Measurements from ENCODE around the gene DIP2C.

Gene DIP2C

DNA sequence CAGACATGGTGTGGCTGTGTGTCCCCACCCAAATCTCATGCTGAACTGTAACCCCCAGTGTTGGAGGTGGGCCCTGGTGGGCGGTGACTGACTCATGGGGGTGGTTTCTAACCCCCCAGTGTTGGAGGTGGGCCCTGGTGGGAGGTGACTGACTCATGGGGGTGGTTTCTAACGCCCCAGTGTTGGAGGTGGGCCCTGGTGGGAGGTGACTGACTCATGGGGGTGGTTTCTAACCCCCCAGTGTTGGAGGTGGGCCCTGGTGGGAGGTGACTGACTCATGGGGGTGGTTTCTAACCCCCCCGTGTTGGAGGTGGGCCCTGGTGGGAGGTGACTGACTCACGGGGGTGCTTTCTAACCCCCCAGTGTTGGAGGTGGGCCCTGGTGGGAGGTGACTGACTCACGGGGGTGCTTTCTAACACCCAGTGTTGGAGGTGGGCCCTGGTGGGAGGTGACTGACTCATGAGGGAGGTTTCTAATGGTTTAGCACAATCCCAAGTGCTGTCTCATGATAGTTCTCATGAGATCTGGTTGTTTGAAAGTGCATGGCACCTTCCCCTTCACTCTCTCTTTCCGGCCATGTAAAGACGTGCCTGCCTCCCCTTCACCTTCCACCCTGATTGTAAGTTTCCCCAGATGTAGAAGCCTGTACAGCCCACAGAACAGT is 78.7 kb downstream of the DIP2C start:
- DNase-seq (ENCODE audit: low read depth in 3 of 3), result peak; percentile 3 to 37 (median 4)

DNA sequence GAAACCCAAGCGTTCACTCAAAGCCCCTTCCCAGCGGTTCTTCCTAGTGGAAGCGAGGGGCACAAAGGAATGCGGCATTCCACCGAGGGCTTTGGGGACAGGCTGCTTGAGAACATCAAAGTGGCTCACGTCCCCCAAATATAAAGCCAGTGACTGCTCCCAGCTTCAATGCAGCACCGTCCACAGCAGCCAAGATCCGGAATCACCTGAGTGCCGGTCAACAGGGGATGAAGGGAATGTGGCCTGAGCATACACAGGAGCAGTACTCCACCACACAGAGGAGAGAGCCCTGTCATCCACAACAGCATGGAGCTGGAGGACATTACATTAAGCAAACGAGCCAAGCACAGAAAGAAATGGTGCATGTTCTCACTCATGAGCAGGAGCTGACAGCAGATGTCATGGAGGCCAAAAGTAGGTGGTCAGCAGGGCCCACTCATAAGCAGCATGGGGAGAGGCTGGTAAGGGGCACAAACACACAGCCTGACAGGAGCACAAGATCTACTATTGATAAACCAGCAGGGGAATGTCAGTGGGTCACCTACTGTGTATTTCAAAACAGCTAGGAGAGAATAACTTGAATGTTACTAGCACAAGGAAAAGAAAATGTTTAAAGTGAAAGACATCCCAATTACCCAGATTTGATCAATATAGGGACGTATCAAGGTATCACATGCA is 79.5 kb downstream of the DIP2C start:
- DNase-seq (ENCODE audit: low read depth in 3 of 3), result no peak

DNA sequence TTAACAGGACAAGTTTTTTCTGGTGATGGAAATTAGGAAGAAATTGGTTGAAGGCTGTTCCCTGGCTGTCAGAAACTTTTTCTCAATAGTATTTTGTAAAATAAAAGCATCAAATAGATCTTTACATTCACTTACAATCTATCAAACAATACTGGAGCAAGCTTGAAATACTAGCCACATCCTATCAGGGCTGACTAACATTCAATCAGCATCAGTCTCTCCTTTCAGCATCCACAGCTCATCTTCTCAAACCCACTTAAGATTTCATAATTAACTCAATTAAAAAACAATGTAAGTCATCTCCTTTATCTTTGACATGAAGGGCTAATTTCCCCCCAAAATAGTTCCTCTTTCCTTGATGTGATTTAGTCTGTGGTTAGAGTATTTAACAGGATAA is 80.2 kb downstream of the DIP2C start:
- no peak for DNase-seq (ENCODE audit: low read depth in 3 of 3)

DNA sequence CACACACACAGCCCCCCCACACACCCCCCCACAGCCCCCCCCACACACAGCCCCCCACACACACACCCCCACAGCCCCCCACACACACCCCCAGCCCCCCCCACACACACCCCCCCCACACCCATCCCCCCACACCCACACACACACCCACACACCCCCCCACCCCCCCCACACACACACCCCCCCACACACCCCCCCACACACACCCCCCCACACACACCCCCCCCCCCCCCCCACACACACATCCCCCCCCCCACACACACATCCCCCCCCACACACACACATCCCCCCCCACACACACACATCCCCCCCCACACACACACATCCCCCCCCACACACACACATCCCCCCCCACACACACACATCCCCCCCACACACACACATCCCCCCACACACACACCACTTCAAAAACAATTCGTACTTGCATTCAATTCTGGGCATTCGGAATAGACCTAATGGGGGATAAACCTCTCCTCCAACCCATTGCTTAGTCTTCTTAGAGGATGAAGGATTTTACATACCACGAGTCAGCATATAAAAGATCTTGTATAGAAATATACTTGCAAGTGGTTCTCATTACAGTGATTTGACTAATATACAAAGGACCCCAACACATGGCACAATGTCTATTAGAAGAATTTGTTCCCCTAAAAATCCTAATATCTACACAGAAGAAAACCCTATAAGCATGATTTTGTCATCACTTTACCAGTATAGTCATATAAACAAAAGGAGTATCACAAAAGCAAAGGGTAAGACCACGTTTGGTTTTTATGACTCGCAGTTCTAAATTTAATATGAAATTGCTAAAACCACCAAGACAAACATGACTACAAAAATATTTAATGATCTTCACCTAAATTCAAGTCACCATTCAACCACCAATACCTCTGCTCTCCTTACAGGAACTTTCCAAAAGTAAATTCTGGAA is 80.9 kb downstream of the DIP2C start:
- no peak for DNase-seq (ENCODE audit: low read depth in 3 of 3)

DNA sequence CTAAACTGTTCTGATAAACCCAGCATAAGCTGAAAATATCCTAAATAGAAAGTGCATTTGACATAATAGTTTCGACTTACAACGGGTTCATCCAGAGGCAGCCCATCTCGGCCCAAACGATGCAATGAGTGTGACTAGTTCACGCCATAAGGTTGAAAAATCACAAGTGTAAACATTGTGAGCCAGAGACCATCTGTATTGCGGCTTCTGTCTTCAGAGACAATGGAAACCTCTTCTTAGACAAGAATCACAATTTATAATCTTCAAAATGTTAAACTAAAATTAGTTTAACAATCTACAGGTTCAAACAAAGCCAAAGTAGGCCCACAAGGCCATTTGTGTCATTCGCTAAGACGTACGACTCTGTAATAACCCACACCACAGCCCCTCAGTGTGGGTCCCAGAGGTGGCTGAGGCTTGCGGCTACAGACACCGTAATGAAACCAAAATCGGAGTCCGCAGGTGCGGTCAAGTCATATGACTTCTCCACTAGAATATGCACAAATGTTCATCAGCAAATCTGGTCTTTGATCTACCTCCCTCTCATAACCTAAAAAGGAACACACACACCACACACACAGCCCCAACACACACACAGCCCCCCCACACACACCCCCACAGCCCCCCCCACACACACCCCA is 81.8 kb downstream of the DIP2C start:
- no peak for DNase-seq (ENCODE audit: low read depth in 3 of 3)

DNA sequence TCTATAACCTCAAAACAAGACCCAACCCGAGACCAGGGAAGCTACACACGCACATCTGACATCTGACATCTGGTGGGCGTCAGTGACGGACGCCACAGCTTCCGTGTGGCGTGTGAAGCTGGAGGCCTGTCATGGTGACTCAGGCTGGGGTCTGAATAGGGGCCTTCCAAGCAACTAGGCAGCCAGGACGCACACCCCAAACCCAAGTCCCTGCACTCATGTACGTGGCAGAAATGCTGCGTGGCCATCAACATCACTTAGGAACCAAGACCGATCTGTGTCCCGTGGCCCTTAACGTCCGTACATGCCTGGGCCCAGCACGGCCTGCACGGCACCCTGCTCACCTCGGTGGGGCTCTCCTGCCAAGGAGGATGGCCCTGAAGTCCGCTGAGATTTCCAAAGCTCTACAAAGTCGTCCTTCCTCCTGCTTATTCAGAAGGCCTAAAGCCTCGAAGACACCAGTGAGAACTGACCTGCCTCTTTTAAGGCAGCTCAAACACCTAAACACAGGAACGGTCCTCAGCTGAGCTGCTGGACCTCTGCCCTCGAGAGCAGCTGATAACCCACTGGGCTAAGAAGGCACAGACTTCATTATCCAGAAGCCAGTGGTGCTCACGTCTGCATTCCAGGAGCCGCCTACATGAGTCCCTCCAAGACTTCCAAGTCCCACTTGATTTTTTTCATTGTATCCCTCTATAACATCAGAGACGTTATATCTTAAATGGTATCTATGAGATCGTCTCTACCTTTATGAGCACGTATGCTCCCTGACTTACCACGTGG is 82.5 kb downstream of the DIP2C start:
- DNase-seq (ENCODE audit: low read depth in 3 of 3), result no peak

DNA sequence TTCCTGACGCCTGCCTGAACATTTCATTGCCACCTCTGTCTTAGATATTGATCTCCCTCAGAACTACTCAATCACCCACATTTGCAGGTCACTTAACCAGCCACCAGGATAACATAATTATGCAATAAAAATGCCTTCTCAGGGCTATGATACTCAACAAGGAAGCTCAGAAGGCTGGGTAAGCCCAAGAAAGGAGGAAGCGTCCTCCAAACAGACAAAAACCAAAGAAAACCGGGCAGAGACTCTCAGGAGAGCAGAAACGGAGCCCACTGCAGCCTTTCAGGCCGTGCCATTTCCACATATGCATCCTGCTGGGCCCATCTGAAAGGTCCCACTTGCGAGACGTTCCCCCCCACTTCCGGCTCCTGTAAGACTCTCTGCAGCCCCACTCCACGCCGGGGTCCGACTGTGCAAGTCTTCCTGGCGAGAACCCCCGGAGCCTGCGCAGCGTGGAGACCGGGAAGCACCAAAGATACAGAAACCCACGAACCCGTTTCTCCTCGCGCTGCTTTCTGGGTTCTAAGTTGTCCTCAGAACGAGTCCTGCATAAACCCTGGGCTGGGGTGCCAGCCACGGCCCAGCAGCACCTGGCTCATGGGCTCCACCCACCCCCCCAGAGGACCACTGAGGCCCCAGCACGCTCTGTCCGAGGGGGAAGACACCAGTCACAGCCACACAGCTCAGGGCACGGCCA is 83.7 kb downstream of the DIP2C start:
- no peak for DNase-seq (ENCODE audit: low read depth in 3 of 3)

DNA sequence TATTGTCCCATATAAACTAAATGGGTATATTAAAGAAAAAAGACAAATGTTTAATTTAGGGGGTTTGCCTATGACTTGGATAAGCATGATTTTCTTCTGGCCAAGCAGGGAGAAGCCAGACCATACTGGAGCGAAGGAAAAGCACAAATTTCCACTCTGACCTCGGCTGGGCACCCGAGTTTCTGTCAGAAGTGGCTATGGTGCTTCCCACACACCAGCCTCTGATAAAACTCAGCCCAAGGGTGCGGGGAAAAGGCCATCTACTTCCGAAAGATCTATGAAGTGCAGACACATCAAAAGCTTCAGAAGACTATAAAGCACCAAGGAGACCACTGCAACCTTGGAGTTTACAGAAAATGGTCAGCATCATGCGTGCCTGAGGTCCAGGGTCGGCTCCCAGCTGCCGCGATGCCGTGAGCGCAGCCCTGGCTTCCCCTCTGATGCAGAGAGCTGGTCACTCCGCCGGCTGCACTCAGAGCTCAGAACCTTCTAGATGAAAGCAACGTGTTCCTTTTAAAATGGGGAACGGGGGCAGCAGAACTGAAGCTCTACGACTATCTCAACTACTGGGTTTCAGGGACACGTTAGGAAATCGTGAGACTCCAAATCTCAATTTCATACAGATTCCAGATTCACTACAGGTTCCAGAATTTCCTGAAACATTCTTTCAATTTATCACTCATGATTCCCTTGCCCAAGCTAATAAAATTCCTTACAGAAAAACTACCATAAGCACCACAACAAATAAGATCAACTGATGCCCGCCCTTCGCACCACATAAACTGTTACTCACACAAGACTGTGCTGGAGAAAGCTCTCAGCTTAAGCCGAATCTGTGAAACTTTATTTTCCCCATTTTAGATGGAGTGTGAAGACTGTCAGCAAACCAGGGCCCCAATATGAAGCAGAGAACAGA is 84.5 kb downstream of the DIP2C start:
- DNase-seq (ENCODE audit: low read depth in 3 of 3), result no peak

DNA sequence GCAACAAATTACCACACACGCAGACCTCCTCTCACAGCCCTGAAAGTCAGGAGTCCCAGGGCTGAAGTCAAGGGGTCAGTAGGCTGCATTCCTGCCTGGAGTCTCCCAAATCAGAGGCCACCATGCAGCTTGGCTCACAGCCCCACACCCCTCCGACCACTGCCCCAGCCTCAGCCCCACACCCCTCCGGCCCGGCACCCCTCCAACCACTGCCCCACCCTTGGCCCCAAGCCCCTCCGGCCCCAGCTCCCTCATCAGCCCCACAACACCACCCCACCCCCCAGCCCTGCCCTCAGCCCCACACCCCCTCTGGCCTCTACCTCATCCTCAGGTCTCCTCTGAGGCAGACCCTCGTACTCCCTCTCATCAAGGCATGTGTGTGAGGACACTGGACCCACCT is 85.7 kb downstream of the DIP2C start:
- DNase-seq (ENCODE audit: low read depth in 3 of 3), result no peak

DNA sequence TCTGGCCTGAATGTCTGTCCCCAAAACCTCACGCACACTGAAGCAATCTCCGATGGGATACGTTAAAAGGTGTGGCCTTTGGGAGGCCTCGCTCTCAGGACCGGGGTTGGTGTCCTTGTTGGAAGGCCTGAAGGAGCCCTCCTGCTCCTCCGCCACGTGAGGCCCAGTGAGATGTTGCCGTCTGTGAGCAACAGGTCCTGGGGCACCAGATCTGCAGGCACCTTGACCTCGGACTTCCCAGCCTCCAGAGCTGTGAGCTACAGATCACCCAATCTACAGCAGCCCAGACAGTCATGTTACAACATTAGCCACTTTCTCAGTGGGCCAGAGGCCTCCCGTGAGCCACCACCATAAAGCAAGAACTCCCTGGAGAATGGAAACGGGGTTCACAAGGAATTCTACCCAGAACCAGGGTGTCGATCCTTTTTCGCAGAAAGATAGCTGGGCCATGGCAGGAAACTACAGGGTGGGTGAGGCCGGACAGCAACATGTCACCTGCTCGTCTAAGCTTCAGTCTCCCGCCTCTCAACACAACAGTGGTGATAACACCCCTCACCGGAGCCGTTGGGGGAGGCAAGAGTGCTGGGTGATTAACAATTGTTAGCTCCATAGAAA is 87.0 kb downstream of the DIP2C start:
- no peak for DNase-seq (ENCODE audit: low read depth in 3 of 3)

DNA sequence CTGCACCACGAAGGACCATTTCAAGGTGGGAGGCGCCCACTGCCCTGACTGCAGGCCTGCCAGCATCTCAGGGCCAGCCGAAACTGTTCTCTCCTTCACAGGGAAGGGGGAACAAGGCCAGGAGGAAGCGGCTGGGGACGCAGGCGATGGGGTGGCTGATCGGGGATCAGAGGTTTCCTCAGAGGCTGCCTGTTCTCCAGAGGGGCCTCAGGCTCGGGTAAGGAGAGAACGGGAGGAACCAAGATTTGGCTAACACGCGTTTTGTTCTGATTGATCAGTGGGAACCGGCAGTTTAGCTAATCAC is 87.9 kb downstream of the DIP2C start:
- DNase-seq (ENCODE audit: low read depth in 3 of 3), result no peak

DNA sequence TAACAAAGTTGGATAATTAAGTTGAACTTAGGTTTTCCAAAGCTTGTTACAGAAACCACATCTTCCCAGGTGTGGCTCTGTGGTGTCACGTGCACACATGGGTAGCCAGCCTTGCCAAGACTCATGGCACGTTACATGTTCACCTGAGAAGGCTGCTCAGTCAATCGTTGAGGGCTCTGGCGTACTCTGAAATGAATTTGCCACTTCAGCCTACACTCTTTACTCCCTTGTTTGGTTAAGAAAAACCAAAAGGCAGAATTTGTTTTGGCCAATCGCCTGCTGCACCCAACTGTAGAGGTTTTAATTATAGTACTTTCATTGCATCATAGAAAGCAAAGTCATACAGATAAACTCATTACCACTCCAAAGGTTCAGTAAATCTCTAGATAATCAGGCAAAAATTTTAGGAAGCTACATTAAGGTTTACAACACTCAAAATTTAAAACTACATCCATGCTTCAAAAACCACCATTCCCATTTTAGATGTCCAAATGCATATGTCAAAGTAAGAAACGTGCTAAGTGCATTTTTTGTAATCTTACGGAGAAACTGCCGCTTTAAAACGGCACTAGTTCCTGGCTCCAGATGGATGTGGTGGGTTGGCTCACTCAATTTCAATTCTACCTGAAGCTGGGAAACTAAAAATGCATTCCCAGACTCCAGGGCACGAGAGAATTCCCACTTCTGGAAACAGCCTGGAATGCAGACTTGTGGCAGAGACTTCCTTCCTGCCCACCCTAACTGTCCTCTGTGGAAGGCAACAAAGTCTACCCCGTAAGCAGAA is 88.4 kb downstream of the DIP2C start:
- DNase-seq (ENCODE audit: low read depth in 3 of 3), result no peak

DNA sequence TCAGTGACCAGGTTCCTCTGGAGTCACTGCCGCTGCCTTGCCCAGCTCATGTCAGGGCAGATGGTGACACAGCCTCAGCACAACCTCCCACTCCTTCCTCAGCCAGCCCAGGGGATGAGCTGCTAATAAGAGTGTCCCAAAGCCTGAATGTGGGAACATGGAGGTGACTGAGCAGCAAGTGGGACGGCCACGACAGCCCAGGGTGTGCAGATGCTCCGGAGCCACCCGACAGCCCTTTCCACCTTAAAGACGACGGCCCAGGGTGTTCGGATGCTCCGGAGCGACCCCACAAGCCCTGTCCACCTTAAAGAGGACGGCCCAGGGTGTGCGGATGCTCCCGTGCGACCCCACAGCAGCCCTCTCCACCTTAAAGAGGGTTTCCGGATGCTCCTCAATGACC is 89.2 kb downstream of the DIP2C start:
- DNase-seq (ENCODE audit: low read depth in 3 of 3), result no peak

DNA sequence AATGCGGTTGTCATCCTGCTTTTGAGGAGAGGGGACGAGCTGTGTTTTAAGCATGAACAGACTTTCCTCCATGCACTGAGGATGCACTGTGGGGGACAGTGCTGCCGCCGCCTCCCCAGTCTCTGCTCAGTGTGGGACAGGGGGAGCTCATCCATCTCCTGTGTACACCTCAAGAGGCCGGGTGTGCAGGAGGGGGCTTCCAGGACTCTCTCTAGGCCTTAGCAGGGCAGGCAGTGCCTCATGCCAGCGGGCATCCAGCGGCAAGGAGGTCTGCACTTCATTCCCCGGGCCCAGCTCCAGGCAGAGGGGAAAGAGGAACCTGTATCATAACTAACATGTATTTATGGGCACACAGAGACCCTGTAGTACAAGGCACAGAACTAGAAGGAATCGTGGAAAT is 89.7 kb downstream of the DIP2C start:
- no peak for DNase-seq (ENCODE audit: low read depth in 3 of 3)

DNA sequence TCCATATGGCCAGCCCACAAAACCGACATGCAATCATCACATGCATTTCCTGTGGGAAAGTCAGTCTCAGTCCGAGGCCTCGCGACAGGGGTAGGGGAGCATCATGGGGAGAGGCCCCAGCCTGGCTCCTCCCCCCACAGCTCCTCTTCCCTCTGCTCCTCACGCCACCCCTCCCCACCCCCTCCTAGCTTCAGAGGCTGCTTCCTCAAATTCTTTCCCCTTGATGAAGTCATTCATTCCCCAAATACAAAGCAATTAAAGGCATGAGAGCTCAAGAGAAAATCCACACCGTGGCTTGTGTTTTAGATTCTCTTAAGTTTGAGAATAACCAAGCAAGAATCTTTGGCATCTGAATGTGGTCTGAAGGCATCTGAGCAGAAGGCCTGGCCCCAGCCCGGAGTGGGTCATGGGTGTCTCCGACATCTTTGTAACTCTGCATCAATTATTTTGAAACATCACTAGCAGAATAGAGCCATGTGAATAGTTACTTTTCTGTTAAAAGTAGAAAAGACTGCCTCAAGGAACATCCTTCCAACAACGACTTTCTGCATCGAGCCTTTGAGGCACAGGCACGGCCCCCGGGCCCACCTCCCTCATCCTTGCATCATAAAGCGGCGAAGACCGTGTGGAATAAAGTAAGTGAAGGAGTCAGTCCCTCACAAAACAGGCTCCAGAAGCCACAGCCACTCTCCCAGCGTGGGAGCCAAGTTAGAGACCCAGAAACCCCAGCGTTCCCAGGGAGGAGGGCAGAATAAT is 90.9 kb downstream of the DIP2C start:
- no peak for DNase-seq (ENCODE audit: low read depth in 3 of 3)

DNA sequence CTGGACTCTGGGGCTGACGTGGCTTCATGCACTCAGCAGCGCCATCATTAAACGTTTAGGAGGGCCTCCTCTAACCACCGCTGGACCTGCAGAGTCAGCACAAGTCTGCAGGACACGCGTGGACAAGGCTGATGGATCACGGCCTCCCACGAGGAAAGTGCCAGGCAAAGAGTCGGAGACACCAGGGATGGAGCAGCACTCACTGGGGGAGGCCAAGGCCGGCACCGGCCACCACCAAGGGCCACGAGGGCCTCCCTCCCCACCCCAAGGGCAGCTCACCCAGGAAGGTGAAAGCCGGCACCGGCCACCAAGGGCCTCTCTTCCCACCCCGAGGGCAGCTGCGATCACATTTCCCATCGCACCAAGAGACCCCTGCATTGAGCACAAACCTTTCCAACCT is 91.5 kb downstream of the DIP2C start:
- no peak for DNase-seq (ENCODE audit: low read depth in 3 of 3)

DNA sequence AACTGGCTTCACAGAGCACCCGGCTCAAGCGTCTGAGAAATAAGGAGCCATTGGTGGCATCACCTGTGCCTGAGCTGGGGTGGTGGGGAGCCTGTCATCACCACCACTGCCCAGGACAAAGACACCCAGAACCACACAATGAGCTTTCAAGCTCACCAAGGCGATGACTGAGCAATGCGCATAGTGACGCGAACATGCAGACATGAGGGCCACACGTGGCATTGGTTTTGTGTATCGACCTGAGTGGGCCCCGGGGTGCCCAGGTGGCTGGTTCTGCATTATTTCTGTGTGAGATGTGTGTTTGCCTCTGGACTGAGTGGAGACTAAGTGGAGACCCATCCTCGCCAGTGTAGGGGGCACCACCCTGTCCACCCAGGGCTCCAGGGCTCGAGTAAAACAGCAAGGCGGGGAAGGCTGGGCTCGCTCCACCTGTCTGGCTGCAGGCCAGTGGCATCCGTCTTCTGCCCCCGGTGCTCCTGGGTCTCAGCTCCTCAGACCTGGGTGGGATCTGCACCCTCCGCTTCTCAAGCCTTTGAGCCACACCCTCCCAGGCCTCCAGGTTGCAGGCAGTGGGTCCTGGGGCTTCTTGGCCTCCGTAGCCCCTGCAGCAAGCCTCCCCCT is 92.6 kb downstream of the DIP2C start:
- no peak for DNase-seq (ENCODE audit: low read depth in 3 of 3)
